LNCAP (cell line): ENCODE data around the gene KLHL30.

ENCODE experiments used
- TF ChIP-seq, protein P1 (sequence below): fragments of 450-650 bp; IDR thresholded peaks from 2 replicates; pipeline ENCODE4 v1.5.1; 2017; ENCODE audit warnings: mild to moderate bottlenecking

Gene KLHL30, protein sequence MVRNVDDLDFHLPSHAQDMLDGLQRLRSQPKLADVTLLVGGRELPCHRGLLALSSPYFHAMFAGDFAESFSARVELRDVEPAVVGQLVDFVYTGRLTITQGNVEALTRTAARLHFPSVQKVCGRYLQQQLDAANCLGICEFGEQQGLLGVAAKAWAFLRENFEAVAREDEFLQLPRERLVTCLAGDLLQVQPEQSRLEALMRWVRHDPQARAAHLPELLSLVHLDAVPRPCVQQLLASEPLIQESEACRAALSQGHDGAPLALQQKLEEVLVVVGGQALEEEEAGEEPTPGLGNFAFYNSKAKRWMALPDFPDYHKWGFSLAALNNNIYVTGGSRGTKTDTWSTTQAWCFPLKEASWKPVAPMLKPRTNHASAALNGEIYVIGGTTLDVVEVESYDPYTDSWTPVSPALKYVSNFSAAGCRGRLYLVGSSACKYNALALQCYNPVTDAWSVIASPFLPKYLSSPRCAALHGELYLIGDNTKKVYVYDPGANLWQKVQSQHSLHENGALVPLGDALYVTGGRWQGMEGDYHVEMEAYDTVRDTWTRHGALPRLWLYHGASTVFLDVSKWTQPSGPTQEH

DNA sequence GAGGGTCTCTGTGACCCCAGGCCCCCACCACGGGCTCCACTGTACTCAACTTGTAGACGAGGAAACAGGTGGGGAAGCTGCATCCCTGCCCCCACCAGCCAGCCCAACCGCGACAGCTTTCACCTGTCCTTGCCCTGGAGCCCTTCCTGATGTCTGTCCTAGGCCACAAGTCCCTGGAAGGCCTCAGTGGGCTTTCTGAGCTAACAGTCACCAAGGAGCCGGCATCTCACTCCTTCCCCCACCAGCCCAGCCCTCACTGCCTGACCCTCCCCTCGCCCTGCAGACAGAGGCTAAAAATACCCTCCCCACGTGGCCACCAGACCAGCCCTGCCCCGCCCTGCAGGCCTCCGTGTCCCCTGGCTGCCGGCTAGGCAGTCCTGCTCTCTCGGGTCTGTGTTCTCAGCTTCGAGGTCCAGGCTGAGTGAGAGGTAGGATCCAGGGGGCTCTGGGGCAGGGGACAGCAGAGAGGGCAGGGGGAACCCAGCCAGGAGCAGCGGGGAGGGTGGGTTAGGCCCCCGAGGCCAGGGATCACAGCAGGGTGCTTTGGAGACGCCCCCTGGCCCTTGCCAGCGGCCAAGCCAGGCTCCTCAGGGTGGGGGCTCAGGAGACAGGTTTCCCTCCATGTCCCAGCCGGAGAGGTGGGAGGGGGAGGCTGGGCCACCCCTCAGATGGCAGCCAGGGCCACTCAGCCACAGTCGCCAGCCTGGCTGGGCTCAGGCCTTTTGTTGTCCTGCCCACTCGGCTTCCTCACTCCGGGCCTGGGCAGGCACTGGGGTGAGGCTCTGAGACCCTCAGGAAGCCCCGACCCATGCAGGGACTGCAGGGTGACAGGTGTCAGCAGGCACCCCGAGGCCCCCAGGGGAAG is at the start of gene KLHL30:
TSS of gene KLHL30 (plus strand) at position 338 of the 865 bp plus-strand sequence. CDS start 2,087 bp downstream, outside the sequence.
- TF ChIP-seq, protein P1, sequence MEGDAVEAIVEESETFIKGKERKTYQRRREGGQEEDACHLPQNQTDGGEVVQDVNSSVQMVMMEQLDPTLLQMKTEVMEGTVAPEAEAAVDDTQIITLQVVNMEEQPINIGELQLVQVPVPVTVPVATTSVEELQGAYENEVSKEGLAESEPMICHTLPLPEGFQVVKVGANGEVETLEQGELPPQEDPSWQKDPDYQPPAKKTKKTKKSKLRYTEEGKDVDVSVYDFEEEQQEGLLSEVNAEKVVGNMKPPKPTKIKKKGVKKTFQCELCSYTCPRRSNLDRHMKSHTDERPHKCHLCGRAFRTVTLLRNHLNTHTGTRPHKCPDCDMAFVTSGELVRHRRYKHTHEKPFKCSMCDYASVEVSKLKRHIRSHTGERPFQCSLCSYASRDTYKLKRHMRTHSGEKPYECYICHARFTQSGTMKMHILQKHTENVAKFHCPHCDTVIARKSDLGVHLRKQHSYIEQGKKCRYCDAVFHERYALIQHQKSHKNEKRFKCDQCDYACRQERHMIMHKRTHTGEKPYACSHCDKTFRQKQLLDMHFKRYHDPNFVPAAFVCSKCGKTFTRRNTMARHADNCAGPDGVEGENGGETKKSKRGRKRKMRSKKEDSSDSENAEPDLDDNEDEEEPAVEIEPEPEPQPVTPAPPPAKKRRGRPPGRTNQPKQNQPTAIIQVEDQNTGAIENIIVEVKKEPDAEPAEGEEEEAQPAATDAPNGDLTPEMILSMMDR, result no peak

DNA sequence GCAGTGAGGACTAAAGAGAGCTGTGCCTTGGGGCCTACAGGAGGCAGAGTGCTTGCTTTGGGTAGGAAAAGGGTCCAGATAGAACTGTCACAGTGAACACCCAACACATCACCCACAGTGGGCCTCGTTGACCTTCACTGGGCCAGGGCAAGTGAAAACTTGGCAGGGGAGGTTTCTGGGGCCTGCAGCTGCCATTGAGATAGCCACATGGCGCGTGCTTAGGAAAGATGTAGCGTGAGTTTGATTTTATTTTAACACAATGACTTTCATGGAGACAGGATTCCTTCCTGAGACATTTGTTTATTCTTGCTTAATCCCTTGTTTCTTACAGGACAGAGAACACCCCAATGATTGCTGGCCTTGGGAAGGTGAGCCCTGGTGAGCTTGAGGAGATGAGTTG is 47.6 kb upstream of the KLHL30 start:
- TF ChIP-seq, protein P1, result no peak

DNA sequence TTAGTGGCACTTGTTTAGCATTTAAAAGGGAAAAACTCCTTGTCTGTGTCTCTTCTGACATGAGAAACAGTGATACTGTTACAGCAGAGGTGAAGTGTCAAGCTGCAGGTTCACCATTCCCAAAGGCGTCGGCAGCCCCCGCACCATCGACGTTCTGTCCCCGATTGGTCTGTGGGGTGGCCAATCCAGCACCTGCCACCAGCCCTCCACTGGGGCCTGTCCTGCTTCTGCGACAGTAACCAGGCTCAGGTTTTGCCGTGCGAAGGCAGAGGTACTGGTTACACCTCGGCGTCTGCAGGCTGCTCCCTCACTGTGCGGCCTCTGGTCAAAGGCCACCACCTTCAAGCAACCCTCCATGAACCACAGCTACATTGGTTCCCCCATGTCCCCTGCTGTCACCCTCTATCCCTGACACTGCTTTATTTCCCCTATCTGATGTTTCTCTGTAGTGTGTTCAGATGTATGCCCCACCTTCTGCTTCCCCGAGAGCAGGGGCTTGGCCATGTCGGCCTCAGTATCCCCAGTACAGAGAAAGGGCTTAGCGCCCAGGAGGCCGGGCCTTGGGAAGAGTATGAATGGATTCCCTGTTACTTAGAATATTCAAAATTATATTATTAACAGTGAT is 46.9 kb upstream of the KLHL30 start:
- TF ChIP-seq, protein P1, result no peak

DNA sequence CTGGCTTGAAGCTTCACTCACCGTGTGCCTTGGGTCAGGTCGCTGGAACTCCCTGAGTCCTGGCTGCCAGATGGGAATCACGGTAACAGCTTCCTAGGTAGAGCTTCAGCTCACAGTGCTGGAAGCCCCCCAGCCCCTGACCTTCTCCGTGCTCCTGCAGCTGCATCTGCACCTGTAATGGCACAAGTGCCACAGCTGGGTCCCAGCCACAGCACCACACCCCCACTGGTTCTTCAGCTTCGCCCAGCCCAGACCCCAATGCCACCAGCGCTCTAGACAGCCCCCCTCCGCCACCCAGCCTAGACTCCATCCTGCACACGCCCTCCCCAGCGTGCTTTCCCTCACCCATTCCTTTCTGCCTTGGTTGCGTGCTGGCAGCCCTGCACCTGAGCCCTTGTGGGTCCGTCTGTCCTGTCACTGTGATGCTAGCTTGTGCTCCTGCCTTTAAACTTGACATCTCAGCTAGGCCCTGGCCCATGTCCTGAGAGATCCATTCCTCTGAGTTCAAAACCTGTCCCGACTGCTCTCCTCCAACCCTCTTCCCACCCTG is 45.9 kb upstream of the KLHL30 start:
- TF ChIP-seq, protein P1, result no peak

DNA sequence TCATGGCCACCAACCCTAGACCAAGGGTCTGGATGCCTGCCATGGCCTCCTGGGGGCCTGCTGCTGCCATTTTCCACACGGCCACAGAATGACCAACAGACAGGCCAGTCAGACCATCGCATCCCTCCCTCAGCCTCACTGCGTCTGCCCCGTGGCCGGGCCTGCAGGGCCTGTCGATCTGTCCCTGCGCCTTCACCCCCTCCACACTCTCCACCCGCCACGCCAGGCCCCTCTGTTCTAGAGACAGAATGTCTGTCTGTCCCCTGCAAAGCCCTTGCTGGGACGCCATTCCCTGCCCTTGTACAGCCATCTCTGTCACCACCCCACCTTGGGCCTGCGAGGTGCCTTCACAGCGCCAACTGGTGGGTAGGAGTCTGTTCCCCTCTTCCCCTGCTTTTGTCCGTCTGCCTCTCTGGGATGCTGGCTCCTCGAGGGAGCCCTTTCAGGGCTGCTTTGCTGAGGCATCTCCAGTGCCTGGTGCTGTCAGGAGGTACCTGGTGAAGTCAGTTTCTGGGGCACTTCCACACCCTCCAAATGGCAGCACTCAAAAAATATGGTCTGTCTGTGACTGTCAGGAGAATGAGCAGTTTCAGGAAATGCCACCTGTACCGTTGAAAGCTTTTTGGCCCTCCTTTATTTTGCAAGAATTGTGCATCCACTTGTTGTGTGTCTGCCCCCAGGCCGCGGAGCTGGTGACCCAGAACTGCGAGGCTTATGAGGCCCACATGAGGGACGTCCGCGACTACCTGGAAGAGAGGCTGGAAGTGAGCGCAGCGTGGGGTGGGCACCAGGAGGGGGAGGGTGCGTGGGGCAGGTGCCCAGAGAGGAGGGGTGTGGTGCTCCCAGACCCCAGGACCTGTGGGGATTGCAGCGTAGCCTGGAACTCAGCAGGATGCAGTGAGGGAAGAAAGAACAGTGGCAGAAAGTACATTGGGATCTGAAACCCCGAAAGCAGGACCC is 45.0 kb upstream of the KLHL30 start:
- TF ChIP-seq, protein P1, result no peak

GRCh38 chr2:238094438-238095022 is 43.9 kb upstream of the KLHL30 start:
- TF ChIP-seq, protein P1, result no peak
